ACC112 (cell line): ENCODE data around the gene KLF9.

Source experiments
- H2AFZ ChIP-seq: fragments of 200-600 bp; sonication (generic); one replicate; pipeline ENCODE4 v1.6.0; 2017; ENCODE audit warnings: antibody characterized with exemption, low read length; ENCODE audit not compliant: unreplicated experiment
- H3K27ac ChIP-seq: fragments of 200-600 bp; sonication (generic); 2 replicates; pipeline ENCODE4 v1.5.1; 2014; ENCODE audit warnings: low read depth, mild to moderate bottlenecking, antibody characterized with exemption, low read length, moderate library complexity
- H3K27me3 ChIP-seq: fragments of 200-600 bp; sonication (generic); 2 replicates; pipeline ENCODE4 v1.6.1; 2014; ENCODE audit warnings: mild to moderate bottlenecking, antibody characterized with exemption, low read length, moderate library complexity, mixed read lengths; ENCODE audit not compliant: insufficient read depth
- H3K36me3 ChIP-seq: fragments of 200-600 bp; sonication (generic); 2 replicates; pipeline ENCODE4 v1.6.1; 2016; ENCODE audit warnings: mild to moderate bottlenecking, antibody characterized with exemption, low read length, moderate library complexity, mixed read lengths; ENCODE audit not compliant: insufficient read depth
- H3K4me1 ChIP-seq: fragments of 200-600 bp; sonication (generic); one replicate; pipeline ENCODE4 v1.6.1; 2016; ENCODE audit warnings: low read length, mixed read lengths; ENCODE audit not compliant: insufficient read depth, unreplicated experiment, control insufficient read depth
- H3K4me3 ChIP-seq: fragments of 200-600 bp; sonication (generic); 2 replicates; pipeline ENCODE4 v1.5.1; 2014; ENCODE audit warnings: mild to moderate bottlenecking, low read depth, low read length
- H3K79me2 ChIP-seq: fragments of 200-600 bp; sonication (generic); one replicate; pipeline ENCODE4 v1.6.0; 2016; ENCODE audit warnings: low read length; ENCODE audit not compliant: control insufficient read depth, unreplicated experiment, insufficient read depth

KLF9 gene

DNA sequence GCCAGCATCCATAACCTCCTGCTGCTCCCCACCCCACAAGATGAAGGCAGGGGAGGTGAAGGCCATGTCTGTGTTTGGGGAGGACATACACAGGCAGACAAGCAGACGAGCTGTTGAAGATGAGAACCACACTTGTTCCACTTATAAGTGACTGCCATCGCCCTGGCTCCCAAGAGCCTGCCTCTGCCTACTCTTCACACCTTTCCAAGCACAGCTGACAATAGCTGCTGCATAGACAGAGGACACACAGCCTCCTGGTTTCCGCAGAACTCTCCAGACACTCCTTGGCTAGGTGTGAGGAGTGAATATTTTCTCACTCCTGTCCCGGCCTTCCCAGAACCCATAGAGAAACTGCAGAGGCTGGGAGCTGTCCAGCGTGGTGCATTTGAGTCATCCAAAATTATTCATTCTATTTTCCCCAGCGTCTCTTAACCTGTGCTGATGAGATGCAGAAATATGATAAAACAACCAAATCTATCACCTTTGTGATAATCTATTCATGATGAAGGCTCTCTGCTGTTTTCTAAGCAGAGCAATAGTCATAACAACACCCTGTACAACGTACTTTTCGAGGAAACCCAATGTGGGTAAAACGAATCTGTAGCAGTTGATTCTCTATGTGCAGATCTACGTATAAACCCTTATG lies 24.7 kb downstream of the KLF9 start:
- Histone ChIP-seq H3K36me3 (peaks cover 27% of the 10 kb centered on the region), H3K4me3 (0 out of 2 replicates have a peak overlapping the region, but pooled peaks have one; percentile 15), H3K4me1 (peaks cover 48% of the 10 kb centered on the region), H3K79me2 (peaks cover 94% of the 10 kb centered on the region), H2AFZ (no peak overlapping the region), H3K27ac (no peak overlapping the region), H3K27me3 (no peaks in the 10 kb centered on the region)

DNA sequence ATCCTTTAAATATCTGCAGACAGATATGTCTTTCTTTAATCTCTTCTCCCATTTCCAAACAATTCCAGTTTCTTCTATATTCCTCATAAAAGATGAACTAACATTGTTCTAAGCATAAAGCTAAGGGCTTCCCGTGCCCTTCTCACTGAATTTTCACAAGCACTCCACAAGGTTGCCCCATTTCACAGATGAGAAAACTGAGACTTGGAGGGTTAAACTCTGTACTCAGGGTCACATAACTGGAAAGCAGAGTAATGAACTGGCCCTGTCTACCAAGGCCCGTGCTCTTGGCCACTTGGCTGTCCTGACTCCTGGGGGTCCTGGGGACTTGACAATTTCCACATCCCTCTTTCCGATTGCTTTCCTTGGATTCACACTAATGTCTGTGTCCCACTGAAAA lies 25.3 kb downstream of the KLF9 start:
- Histone ChIP-seq H3K79me2 (peaks cover 90% of the 10 kb centered on the region), H3K27ac (no peak overlapping the region), H2AFZ (no peak overlapping the region)

DNA sequence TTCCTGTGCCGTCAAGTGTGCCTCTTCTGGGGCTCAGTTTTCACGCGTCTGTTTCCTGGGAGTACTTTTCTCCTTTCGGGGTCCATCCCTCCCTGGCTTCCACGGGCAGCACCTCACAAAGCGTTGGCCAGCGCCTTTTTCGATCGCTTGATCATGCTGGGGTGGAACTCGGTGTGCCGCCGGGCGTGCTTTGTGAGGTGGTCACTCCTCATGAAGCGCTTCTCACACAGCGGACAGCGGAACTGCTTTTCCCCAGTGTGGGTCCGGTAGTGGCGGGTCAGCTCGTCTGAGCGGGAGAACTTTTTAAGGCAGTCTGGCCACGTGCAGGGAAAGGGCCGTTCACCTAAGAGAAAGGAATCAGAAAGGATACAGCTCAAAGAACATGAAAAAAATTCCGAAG lies 26.8 kb downstream of the KLF9 start:
- no peak overlapping the region for H2AFZ ChIP-seq
- H3K4me1 ChIP-seq = peaks cover 33% of the 10 kb centered on the region
- H3K79me2 ChIP-seq = peaks cover 79% of the 10 kb centered on the region
- H3K27me3 ChIP-seq = no peaks in the 10 kb centered on the region
- H3K27ac ChIP-seq = no peak overlapping the region
- H3K4me3 ChIP-seq = no peak overlapping the region
- H3K36me3 ChIP-seq = peaks cover 36% of the 10 kb centered on the region

More for the DNA sequence above, 25.3 kb downstream of the KLF9 start:
- H3K27me3 ChIP-seq = no peaks in the 10 kb centered on the region
- H3K36me3 ChIP-seq = peaks cover 30% of the 10 kb centered on the region
- peaks cover 43% of the 10 kb centered on the region for H3K4me1 ChIP-seq
- no peak overlapping the region for H3K4me3 ChIP-seq

DNA sequence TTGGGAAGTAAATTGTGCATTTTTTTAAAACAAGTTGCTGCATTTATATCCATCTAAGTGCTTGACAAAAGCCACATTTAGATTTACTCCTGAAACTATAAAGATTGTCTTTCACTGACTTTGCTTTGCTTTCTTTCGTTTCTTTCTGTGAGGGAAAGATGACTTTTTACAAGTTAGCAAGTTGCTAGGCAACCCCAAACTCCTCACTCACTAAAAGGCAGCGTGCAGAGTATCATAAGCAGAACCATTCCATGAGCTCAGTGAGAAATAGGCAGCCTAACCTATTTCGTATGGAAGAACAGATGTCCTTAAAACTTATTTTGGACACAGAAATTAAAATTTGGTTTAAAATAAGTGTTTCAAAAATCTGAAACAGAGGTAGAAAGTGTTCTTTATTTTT lies 29.0 kb downstream of the KLF9 start:
- Histone ChIP-seq H3K36me3 (peaks cover 36% of the 10 kb centered on the region), H3K79me2 (peaks cover 57% of the 10 kb centered on the region), H2AFZ (no peak overlapping the region), H3K4me3 (no peak overlapping the region), H3K4me1 (peaks cover 13% of the 10 kb centered on the region), H3K27ac (no peak overlapping the region), H3K27me3 (no peaks in the 10 kb centered on the region)

DNA sequence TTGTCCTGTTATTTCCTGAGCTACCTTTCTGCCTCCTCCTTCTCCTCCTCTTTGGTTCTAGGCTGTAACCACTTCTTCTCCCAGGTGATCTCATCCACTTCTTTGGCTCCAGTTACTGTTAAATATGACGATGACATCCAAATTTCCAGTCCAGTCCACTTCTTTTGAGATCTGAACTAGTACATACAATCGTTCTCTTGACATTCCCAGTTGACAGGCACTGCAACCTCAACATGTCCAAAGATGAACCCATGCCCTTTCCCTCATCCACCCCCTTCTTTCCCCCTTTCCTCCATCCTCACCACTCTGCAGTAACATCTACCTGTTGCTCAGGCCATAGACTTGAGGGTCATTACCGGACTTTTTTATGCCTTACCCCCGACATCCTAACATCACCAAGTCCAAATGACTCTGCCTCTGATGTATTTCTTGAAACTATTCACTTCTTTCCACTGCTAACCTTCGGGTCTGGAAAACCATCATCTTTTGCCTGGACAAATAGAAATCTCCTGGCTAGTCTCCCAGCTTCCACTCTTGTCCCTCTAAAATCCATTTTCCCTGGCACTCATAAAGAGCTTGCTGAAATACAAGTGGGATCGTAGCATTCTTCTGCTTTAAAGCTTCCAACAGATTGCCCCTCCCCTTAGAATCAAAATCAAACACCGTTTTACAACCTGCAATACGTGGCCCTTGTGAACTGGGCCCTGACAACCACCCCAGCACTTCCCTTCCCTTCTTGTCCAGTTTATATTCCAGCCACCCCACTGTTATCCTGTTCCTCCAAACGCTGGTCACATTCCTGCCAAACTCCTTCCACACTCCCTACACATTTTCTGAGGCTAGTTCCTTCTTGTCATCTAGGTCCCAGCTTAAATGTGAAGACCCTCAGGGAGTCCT lies 31.5 kb downstream of the KLF9 start:
- H3K4me3 ChIP-seq = no peak overlapping the region
- no peaks in the 10 kb centered on the region for H3K27me3 ChIP-seq
- no peaks in the 10 kb centered on the region for H3K4me1 ChIP-seq
- H2AFZ ChIP-seq = no peak overlapping the region
- no peak overlapping the region for H3K27ac ChIP-seq
- peaks cover 33% of the 10 kb centered on the region for H3K79me2 ChIP-seq
- H3K36me3 ChIP-seq = peaks cover 34% of the 10 kb centered on the region

DNA sequence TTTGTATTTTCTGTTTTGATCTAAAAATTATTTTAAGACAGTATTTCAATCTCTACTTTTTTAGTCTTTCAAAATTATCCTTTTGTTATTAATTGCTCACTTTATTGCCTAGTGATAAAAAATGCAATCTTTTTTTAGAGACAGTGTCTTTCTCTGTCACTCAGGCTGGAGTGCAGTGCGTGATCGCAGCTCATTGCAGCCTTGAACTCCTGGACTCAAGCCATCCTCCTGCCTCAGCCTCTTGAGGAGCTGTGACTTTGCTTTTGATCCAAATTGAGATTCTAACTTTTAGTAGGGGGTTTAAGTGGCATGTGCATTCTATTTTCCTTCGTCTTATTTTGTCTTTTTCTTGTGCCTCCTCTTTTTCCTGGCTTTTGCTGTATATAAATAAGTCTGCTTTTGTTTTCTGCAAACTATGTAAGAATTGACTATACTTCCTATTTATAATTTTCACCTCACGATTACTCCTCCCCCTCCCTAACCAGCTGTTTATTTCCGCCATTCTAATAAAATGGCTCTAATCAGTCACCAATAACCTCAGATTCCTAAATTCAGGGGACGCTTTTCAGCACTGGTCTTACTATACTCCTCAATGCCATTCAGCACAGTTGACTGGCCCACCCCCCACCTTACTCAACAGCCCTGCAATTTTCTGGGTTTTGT lies 32.3 kb downstream of the KLF9 start:
- no peak overlapping the region for H3K4me3 ChIP-seq
- H3K27ac ChIP-seq = no peak overlapping the region
- H3K36me3 ChIP-seq = peaks cover 33% of the 10 kb centered on the region

DNA sequence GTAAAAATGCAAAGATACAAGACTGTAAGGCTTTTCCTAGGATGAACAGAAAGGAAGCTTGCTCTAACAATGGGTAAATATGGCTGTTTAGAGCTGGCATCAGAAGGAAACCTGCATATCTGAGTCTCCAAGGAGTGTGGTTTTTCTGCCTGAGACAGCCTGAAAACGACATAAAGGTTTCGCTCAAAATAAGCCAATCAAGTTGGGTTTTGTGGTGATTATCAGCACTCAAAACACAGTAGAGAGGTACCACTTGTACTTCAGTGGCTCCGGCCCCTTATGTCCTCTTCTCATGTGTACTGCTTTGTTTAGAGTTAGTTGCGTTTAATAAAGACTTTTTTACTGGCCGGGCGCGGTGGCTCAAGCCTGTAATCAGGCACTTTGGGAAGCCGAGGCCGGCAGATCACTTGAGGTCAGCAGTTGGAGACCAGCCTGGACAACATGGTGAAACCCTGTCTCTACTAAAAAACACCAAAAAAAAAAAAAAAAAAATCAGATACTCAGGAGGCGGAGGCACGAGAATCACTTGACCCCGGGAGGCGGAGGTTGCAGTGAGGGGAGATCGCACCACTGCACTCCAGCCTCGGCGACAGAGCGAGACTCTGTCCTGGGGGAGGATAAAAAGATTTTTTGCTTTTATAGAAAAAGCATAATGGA lies 39.4 kb downstream of the KLF9 start:
- Histone ChIP-seq H3K36me3 (no peaks in the 10 kb centered on the region), H3K79me2 (no peaks in the 10 kb centered on the region), H2AFZ (no peak overlapping the region), H3K4me1 (no peaks in the 10 kb centered on the region), H3K27ac (no peak overlapping the region), H3K27me3 (no peaks in the 10 kb centered on the region), H3K4me3 (no peak overlapping the region)

More for the DNA sequence above, 32.3 kb downstream of the KLF9 start:
- Histone ChIP-seq H3K27me3 (no peaks in the 10 kb centered on the region), H2AFZ (no peak overlapping the region), H3K79me2 (peaks cover 26% of the 10 kb centered on the region), H3K4me1 (no peaks in the 10 kb centered on the region)

DNA sequence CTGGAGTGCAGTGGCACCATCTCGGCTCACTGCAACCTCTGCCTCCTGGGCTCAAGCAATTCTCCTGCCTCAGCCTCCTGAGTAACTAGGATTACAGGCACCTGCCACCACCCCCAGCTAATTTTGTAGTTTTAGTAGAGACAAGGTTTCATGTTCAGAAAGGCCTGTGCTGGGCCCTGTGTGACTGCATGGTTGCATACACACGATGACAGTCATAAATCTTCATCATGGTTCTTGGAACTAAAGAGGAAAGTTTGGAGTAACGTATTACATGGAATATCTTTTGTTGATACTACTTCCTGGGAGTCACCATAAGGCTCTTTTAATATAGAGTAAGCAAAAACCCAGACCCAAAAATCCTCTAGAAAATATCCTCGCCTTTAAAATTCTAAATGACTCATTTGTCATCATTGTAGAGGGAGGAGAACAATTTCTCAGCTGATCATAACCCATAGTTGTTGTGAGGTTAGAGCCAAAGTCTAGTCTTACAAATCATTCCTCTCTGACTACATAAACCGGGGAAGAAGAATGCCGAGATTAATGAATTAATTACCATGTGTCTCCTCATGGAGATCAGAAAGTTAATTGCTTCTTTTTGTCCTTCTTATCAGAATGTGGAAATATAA lies 47.0 kb downstream of the KLF9 start:
- Histone ChIP-seq H2AFZ (no peak overlapping the region), H3K36me3 (0 out of 2 replicates have a peak, but pooled peaks cover 3% of the 10 kb centered on the region), H3K27ac (no peak overlapping the region), H3K4me1 (peaks cover 10% of the 10 kb centered on the region), H3K27me3 (no peaks in the 10 kb centered on the region), H3K4me3 (no peak overlapping the region), H3K79me2 (no peaks in the 10 kb centered on the region)

DNA sequence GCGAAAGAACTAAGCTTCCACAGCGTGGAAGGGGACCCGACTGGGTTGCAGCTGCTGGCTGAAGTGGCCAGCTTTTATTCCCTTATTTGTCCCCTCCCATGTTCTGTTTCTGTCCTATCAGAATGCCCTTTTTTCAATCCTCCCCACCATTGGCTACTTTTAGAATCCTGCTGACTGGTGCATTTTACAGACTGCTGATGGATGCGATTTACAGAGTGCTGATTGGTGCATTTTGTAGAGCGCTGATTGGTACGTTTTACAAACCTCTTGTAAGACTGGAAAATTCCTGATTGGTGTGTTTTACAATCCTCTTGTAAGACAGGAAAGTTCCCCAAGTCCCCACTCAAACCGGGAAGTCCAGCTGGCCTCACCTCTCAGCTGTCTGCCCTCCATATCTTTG lies 50.7 kb downstream of the KLF9 start:
- no peak overlapping the region for H3K4me3 ChIP-seq
- peaks cover 11% of the 10 kb centered on the region for H3K4me1 ChIP-seq
- H3K36me3 ChIP-seq = 0 out of 2 replicates have a peak, but pooled peaks cover 3% of the 10 kb centered on the region
- H3K27me3 ChIP-seq = no peaks in the 10 kb centered on the region
- H3K79me2 ChIP-seq = no peaks in the 10 kb centered on the region
- no peak overlapping the region for H2AFZ ChIP-seq
- no peak overlapping the region for H3K27ac ChIP-seq

DNA sequence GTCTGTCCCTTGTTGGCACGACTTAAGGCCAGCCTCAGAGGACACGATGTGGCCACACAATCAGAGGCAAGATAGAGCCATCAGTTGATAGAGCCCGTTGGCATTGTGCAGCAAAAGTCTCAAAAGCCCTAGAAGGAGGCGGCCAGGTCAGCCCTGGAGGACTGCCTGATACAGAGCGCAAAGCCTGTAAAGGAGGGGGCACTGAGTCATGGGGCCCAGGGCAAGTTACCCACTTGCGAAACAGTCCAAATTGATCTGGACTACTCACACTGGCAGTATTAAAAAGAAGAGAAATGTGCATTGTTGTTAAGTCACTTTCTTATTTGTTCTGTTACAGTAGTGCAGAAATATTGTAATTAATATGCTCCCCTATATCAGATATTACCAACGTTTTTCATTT lies 51.5 kb downstream of the KLF9 start:
- Histone ChIP-seq H3K27me3 (no peaks in the 10 kb centered on the region), H3K4me3 (no peak overlapping the region), H3K4me1 (peaks cover 11% of the 10 kb centered on the region), H3K36me3 (0 out of 2 replicates have a peak, but pooled peaks cover 3% of the 10 kb centered on the region), H2AFZ (no peak overlapping the region), H3K79me2 (no peaks in the 10 kb centered on the region), H3K27ac (no peak overlapping the region)
